HCT116 (cell line): ENCODE measurements around the gene FOXL2. TPM values are rescaled to one million over a fixed set of nuclear protein-coding genes. Genes with fewer than 3 reads are reported as not detected.

Source experiments
- ATAC-seq: fragments of 200-7000 bp; cut with Tn5 transposase; 2 replicates; pipeline ENCODE4 v1.9.1; 2020; ENCODE audit warnings: mild to moderate bottlenecking, moderate library complexity
- BruUV-seq: library from RNA; stranded (reverse); fragments of 400-500 nt; replicated peaks from 2 replicates; lab custom pipeline; 2021; lab: Mats Ljungman, UMichigan
- CTCF ChIA-PET: fragments of 300-600 bp; sonication (Branson Sonifier 250); formaldehyde crosslinking; loops from one replicate; lab custom pipeline; 2021; ENCODE audit warnings: antibody characterized with exemption; lab: Charles Lee
- POLR2A ChIA-PET: fragments of 300-600, 350-600 bp; sonication (Branson Sonifier 250); formaldehyde crosslinking; loops from one replicate; lab custom pipeline; 2021; ENCODE audit warnings: antibody characterized with exemption; lab: Charles Lee
- RAD21 ChIA-PET, 2 experiments: fragments of 300-600 bp; sonication (Branson Sonifier 250); formaldehyde crosslinking; loops; one replicate each; lab custom pipeline; 2023; ENCODE audit warnings: low total read pairs in 2 of 2; ENCODE audit not compliant: uncharacterized antibody in 2 of 2, unreplicated experiment in 2 of 2, low non-redundant PET in 1 of 2; lab: Charles Lee
- DNase-seq: peaks from one replicate; pipeline ENCODE4 v3.0.0-alpha.2; 2010; ENCODE audit warnings: low read depth, low spot score
- H2AFZ ChIP-seq: fragments of 200-600 bp; shearing (Covaris generic), sonication (generic); 2 replicates; pipeline ENCODE4 v1.6.1; 2017; ENCODE audit warnings: low read depth, mixed run types, mixed read lengths, antibody characterized with exemption, low read length; ENCODE audit not compliant: poor library complexity, severe bottlenecking
- H3K27ac ChIP-seq: 2 replicates; pipeline ENCODE4 v1.5.1; 2012; ENCODE audit warnings: low read depth, low read length
- H3K27me3 ChIP-seq: fragments of 200-600 bp; sonication (generic); 2 replicates; pipeline ENCODE4 v1.6.1; 2016; ENCODE audit warnings: mixed run types, low read length, mixed read lengths; ENCODE audit not compliant: insufficient read depth
- H3K36me3 ChIP-seq, 2 experiments: fragments of 200-500 bp in 1 of 2; fragments of 200-600 bp in 1 of 2; sonication (Bioruptor generic) in 1 of 2; sonication (generic) in 1 of 2; 2 replicates each; pipeline versions ENCODE4 v1.5.1 to v1.6.1; 2014 to 2016; ENCODE audit warnings: low read length in 2 of 2, inconsistent platforms in 1 of 2, mixed read lengths in 1 of 2, mixed run types in 1 of 2; ENCODE audit not compliant: insufficient read depth in 2 of 2, control insufficient read depth in 1 of 2
- H3K4me1 ChIP-seq, 2 experiments: fragments of 200-600 bp in 1 of 2; sonication (generic) in 1 of 2; 2 replicates each; pipeline versions ENCODE4 v1.5.1 to v1.6.1; 2012 to 2017; ENCODE audit warnings: low read length in 2 of 2, inconsistent platforms in 1 of 2, mild to moderate bottlenecking in 1 of 2, mixed read lengths in 1 of 2, mixed run types in 1 of 2, moderate library complexity in 1 of 2; ENCODE audit not compliant: insufficient read depth in 2 of 2, control insufficient read depth in 1 of 2
- H3K4me2 ChIP-seq: fragments of 200-600 bp; sonication (generic); 2 replicates; pipeline ENCODE4 v1.6.1; 2017; ENCODE audit warnings: mixed run types, low read length, mixed read lengths
- H3K4me3 ChIP-seq, 2 experiments: fragments of 200-600 bp in 1 of 2; sonication (generic) in 1 of 2; replicated peaks in 1 of 2; 2 replicates each; pipeline ENCODE4 v1.5.1; 2011 to 2016; ENCODE audit warnings: low read length in 2 of 2, control low read depth in 1 of 2, low read depth in 1 of 2, mild to moderate bottlenecking in 1 of 2, mixed read lengths in 1 of 2, mixed run types in 1 of 2
- H3K79me2 ChIP-seq: fragments of 200-600 bp; sonication (generic); 2 replicates; pipeline ENCODE4 v1.6.1; 2017; ENCODE audit warnings: mild to moderate bottlenecking, mixed run types, low read length, moderate library complexity, mixed read lengths; ENCODE audit not compliant: insufficient read depth
- H3K9ac ChIP-seq: fragments of 200-600 bp; sonication (generic); 2 replicates; pipeline ENCODE4 v1.6.1; 2016; ENCODE audit warnings: low read length, mixed read lengths
- H3K9me2 ChIP-seq: fragments of 200-600 bp; sonication (generic), shearing (Covaris generic); 2 replicates; pipeline ENCODE4 v1.6.1; 2017; ENCODE audit warnings: mixed run types, mild to moderate bottlenecking, moderate library complexity; ENCODE audit not compliant: insufficient read depth
- H3K9me3 ChIP-seq, 2 experiments: fragments of 200-500 bp in 1 of 2; fragments of 200-600 bp in 1 of 2; sonication (Bioruptor generic) in 1 of 2; sonication (generic) in 1 of 2; 2 replicates each; pipeline ENCODE4 v1.6.1; 2014 to 2017; ENCODE audit warnings: low read length in 2 of 2, mixed read lengths in 2 of 2, inconsistent platforms in 1 of 2, low read depth in 1 of 2, mild to moderate bottlenecking in 1 of 2, mixed run types in 1 of 2, moderate library complexity in 1 of 2; ENCODE audit not compliant: control insufficient read depth in 1 of 2, insufficient read depth in 1 of 2
- H4K20me1 ChIP-seq: fragments of 200-600 bp; sonication (generic), shearing (Covaris generic); 2 replicates; pipeline ENCODE4 v1.6.1; 2017; ENCODE audit warnings: mixed run types, mild to moderate bottlenecking, moderate library complexity; ENCODE audit not compliant: insufficient read depth
- EZH2phosphoT487 ChIP-seq: fragments of 200-600 bp; IDR thresholded peaks from 2 replicates; pipeline ENCODE4 v1.6.1; 2018; ENCODE audit warnings: antibody characterized with exemption, borderline replicate concordance
- FOSL1 ChIP-seq: IDR thresholded peaks from 2 replicates; pipeline ENCODE4 v1.6.1; 2012; ENCODE audit warnings: low read depth
- POLR2AphosphoS5 ChIP-seq: IDR thresholded peaks from 2 replicates; pipeline ENCODE4 v1.6.1; 2011; ENCODE audit warnings: mild to moderate bottlenecking, low read depth, low read length, moderate library complexity
- RAD21 ChIP-seq: IDR thresholded peaks from 2 replicates; pipeline ENCODE4 v1.6.1; 2012; ENCODE audit warnings: low read depth, mild to moderate bottlenecking
- SP1 ChIP-seq: IDR thresholded peaks from 2 replicates; pipeline ENCODE4 v1.6.1; 2012; ENCODE audit warnings: low read depth
- YY1 ChIP-seq: IDR thresholded peaks from 2 replicates; pipeline ENCODE4 v1.6.1; 2011; ENCODE audit warnings: low read length, low read depth, moderate library complexity, mild to moderate bottlenecking; ENCODE audit not compliant: insufficient replicate concordance; ENCODE audit errors: extremely low read depth
- intact Hi-C: fragments of 100-400 bp; cut with micrococcal nuclease; formaldehyde crosslinking; loops from 2 replicates; pipeline ENCODE4 v1.10.0; 2022
- total RNA-seq: library from RNA; stranded (reverse); gene quantifications from one replicate; pipeline ENCODE4 v1.2.1, GENCODE V29; 2021; ENCODE audit not compliant: unreplicated experiment

Gene FOXL2
- total RNA-seq, 1 experiment from 2014 or later: not detected

DNA sequence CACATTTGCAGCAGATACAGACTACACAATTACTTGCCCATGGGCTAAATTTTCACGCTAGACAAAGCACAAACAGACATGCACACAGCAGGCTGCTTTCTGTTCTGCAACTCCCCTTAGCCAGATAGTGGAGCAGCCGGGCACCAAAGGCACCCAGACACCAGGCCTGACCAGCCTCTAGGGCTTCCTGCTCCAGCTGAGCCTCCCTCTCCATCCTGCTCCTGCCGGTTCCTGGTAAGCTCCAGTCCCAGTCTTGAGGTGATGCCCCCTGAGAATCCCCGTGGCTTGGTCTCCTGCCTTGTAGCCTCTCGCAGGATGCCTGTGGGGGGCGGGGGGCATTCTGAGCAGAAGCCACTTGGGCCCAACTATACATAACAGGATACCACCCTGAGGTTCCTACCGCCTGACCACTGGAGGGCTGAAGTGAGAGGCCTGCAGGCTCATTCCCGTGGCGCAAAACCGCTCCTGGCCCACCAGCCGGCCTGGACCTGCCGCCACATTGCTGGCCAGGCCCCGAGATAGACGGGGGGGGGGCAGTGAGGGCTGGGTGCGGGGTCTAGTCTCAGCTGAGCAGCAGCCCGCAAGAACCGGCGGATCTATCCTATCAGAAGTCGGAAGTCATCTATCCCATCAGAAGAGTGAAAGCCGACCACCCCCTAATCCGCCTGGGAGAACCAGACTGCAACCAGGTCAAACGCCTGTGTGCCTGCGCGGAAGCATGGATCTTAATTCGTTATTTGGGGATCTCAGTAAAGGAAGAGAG is 3.9 kb downstream of the FOXL2 start:
- CTCF ChIA-PET: no interaction called here
- intact Hi-C loops: no loop called here
- Histone ChIP-seq H3K27me3 (no peaks in the 10 kb centered on the region), H4K20me1 (no peaks in the 10 kb centered on the region), H3K4me2 (no peak overlapping the region), H3K4me1 (no peaks in the 10 kb centered on the region), H3K9me3 (no peaks in the 10 kb centered on the region), H3K36me3 (no peaks in the 10 kb centered on the region), H3K9ac (no peak overlapping the region), H3K79me2 (no peaks in the 10 kb centered on the region), H3K4me3 (no peak overlapping the region)
- RAD21 ChIA-PET: no interaction called here
- POLR2A ChIA-PET: no interaction called here
- no TSS peak for BruUV-seq
- DNase-seq: no peak
- ATAC-seq: no peak
- TF ChIP-seq YY1 (no peak), FOSL1 (no peak), POLR2AphosphoS5 (no peak), RAD21 (no peak), SP1 (no peak)
- TF ChIP-seq, all 23 proteins: peak for 0
- Histone ChIP-seq H2AFZ (no peak overlapping the region), H3K27ac (no peak overlapping the region), H3K9me2 (no peaks in the 10 kb centered on the region)

DNA sequence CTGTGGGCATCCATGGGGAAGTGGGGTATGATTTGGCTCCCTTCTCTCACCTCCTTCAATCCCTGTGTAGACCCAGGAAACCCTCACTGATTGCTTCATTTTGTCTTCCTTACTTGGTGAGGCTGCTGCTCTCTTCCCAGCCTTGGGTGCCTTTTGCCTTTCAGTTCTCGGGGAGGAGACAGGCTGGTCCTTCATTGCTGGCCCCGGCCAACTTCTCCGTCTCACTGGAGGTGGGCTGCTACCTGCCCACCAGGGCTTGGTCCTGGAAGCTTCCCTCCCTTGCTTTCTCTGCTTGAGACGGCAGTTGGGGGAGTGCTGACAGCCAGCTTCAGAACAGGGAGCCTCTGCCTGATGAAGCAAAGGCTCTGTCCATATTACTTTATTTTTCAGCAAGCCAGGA is 4.7 kb downstream of the FOXL2 start:
- Histone ChIP-seq H3K27me3 (no peaks in the 10 kb centered on the region), H2AFZ (no peak overlapping the region), H4K20me1 (no peaks in the 10 kb centered on the region), H3K9ac (no peak overlapping the region), H3K27ac (no peak overlapping the region), H3K79me2 (no peaks in the 10 kb centered on the region), H3K4me2 (no peak overlapping the region), H3K36me3 (no peaks in the 10 kb centered on the region), H3K4me1 (no peaks in the 10 kb centered on the region), H3K9me3 (no peaks in the 10 kb centered on the region), H3K9me2 (no peaks in the 10 kb centered on the region), H3K4me3 (no peak overlapping the region)
- TF ChIP-seq EZH2phosphoT487 (no peak), RAD21 (no peak)
- CTCF ChIA-PET: interaction anchor here (0.6 to 2.1 kb wide), 2 partner anchors 37 to 387 kb away, joined by 4 to 7 read pairs; no protein-coding TSS in a partner anchor
- POLR2A ChIA-PET: no interaction called here
- DNase-seq (no peak), ATAC-seq (no peak)
- RAD21 ChIA-PET: interaction anchor here in 1 of 2 experiments (0.9 kb wide), 1 partner anchor 18 kb away, joined by 3 read pairs; no protein-coding TSS in a partner anchor
- no TSS peak for BruUV-seq
- intact Hi-C loops: no loop called here
